Measurements from ENCODE around the gene CHRM2. TPM values are rescaled to one million over a fixed set of nuclear protein-coding genes. Genes with fewer than 3 reads are reported as not detected.

Gene CHRM2
- total and polyA plus RNA-seq, 4 donors, result 0.61 to 0.83 (median 0.70) TPM

- Histone ChIP-seq H3K27me3 (ENCODE audit: control insufficient read depth in 3 of 3, insufficient read depth in 3 of 3, low read length in 2 of 3) (peaks cover 0 to 9% (median 6%) of the 10 kb centered on the region in 3 donors), H3K9ac (ENCODE audit: insufficient read depth in 1 of 2, low read length in 2 of 2) (no peak overlapping the region), H3K4me3 (no peak overlapping the region), H3K36me3 (ENCODE audit: control insufficient read depth in 4 of 4, insufficient read depth in 4 of 4, low read length in 4 of 4) (no peaks in the 10 kb centered on the region), H3K27ac (ENCODE audit: low read depth in 1 of 2, low read length in 1 of 2) (peak overlapping the region in 1 of 2 donors; percentile 45), H3K9me3 (ENCODE audit: control insufficient read depth in 4 of 4, insufficient read depth in 3 of 4, low read length in 3 of 4) (no peaks in the 10 kb centered on the region), H3K4me1 (ENCODE audit: control insufficient read depth in 5 of 5, insufficient read depth in 5 of 5, low read length in 5 of 5) (peaks cover 0 to 9% (median 0%) of the 10 kb centered on the region in 5 donors)
- no peak for TF ChIP-seq CTCF (IDR thresholded peaks at IDR 0.05; ENCODE audit: control extremely low read depth, extremely low read depth)
- no peak for DNase-seq
- no peak for ATAC-seq (ENCODE audit: insufficient read depth, low FRiP score)
- 61 to 79% methylated on average over 2 of the region's 2 CpGs for WGBS, 2 donors
Measured at GRCh38 chr7:136877990-136878389, 9.5 kb downstream of the CHRM2 start.

GRCh38 chr7:136878878-136879277 lies 10.4 kb downstream of the CHRM2 start:
- TF ChIP-seq CTCF (IDR thresholded peaks at IDR 0.05; ENCODE audit: control extremely low read depth, extremely low read depth), result no peak
- 47 to 54% methylated on average over 1 of the region's 1 CpG for WGBS, 2 donors

GRCh38 chr7:136883046-136883445 lies 14.6 kb downstream of the CHRM2 start:
- no peak overlapping the region for H3K4me3 ChIP-seq
- no peak for TF ChIP-seq CTCF (IDR thresholded peaks at IDR 0.05; ENCODE audit: control extremely low read depth, extremely low read depth)
- H3K9ac ChIP-seq (ENCODE audit: insufficient read depth in 1 of 2, low read length in 2 of 2), result no peak overlapping the region
- no peaks in the 10 kb centered on the region for H3K9me3 ChIP-seq (ENCODE audit: control insufficient read depth in 4 of 4, insufficient read depth in 3 of 4, low read length in 3 of 4)
- peak overlapping the region in 1 of 2 donors; percentile 77 for H3K27ac ChIP-seq (ENCODE audit: low read depth in 1 of 2, low read length in 1 of 2)
- WGBS, 2 donors, result 76 to 83% methylated on average over 3 of the region's 3 CpGs
- H3K27me3 ChIP-seq (ENCODE audit: control insufficient read depth in 3 of 3, insufficient read depth in 3 of 3, low read length in 2 of 3), result no peaks in the 10 kb centered on the region
- DNase-seq (no peak), ATAC-seq (ENCODE audit: insufficient read depth, low FRiP score) (no peak)
- no peaks in the 10 kb centered on the region for H3K36me3 ChIP-seq (ENCODE audit: control insufficient read depth in 4 of 4, insufficient read depth in 4 of 4, low read length in 4 of 4)
- H3K4me1 ChIP-seq (ENCODE audit: control insufficient read depth in 5 of 5, insufficient read depth in 5 of 5, low read length in 5 of 5), result peaks cover 0 to 13% (median 0%) of the 10 kb centered on the region in 5 donors

More at GRCh38 chr7:136878878-136879277, 10.4 kb downstream of the CHRM2 start:
- Histone ChIP-seq H3K9ac (ENCODE audit: insufficient read depth in 1 of 2, low read length in 2 of 2) (no peak overlapping the region), H3K4me1 (ENCODE audit: control insufficient read depth in 5 of 5, insufficient read depth in 5 of 5, low read length in 5 of 5) (peaks cover 0 to 11% (median 0%) of the 10 kb centered on the region in 5 donors), H3K9me3 (ENCODE audit: control insufficient read depth in 4 of 4, insufficient read depth in 3 of 4, low read length in 3 of 4) (no peaks in the 10 kb centered on the region), H3K4me3 (no peak overlapping the region), H3K36me3 (ENCODE audit: control insufficient read depth in 4 of 4, insufficient read depth in 4 of 4, low read length in 4 of 4) (no peaks in the 10 kb centered on the region), H3K27me3 (ENCODE audit: control insufficient read depth in 3 of 3, insufficient read depth in 3 of 3, low read length in 2 of 3) (peaks cover 0 to 2% (median 0%) of the 10 kb centered on the region in 3 donors), H3K27ac (ENCODE audit: low read depth in 1 of 2, low read length in 1 of 2) (peak overlapping the region in 1 of 2 donors; percentile 45)
- ATAC-seq (ENCODE audit: insufficient read depth, low FRiP score), result no peak
- no peak for DNase-seq

GRCh38 chr7:136884492-136884891 lies 16.0 kb downstream of the CHRM2 start:
- 28 to 46% methylated on average over 1 of the region's 1 CpG for WGBS, 2 donors
- ATAC-seq (ENCODE audit: insufficient read depth, low FRiP score) (no peak), DNase-seq (peak; percentile 41 to 48 (median 46))
- Histone ChIP-seq H3K9ac (ENCODE audit: insufficient read depth in 1 of 2, low read length in 2 of 2) (no peak overlapping the region), H3K36me3 (ENCODE audit: control insufficient read depth in 4 of 4, insufficient read depth in 4 of 4, low read length in 4 of 4) (no peaks in the 10 kb centered on the region), H3K4me1 (ENCODE audit: control insufficient read depth in 5 of 5, insufficient read depth in 5 of 5, low read length in 5 of 5) (peaks cover 0 to 13% (median 0%) of the 10 kb centered on the region in 5 donors), H3K27ac (ENCODE audit: low read depth in 1 of 2, low read length in 1 of 2) (peak overlapping the region in 1 of 2 donors; percentile 85), H3K4me3 (no peak overlapping the region), H3K27me3 (ENCODE audit: control insufficient read depth in 3 of 3, insufficient read depth in 3 of 3, low read length in 2 of 3) (no peaks in the 10 kb centered on the region), H3K9me3 (ENCODE audit: control insufficient read depth in 4 of 4, insufficient read depth in 3 of 4, low read length in 3 of 4) (no peaks in the 10 kb centered on the region)
- no peak for TF ChIP-seq CTCF (IDR thresholded peaks at IDR 0.05; ENCODE audit: control extremely low read depth, extremely low read depth)
